Measurements from ENCODE around the gene STARD8.

DNA sequence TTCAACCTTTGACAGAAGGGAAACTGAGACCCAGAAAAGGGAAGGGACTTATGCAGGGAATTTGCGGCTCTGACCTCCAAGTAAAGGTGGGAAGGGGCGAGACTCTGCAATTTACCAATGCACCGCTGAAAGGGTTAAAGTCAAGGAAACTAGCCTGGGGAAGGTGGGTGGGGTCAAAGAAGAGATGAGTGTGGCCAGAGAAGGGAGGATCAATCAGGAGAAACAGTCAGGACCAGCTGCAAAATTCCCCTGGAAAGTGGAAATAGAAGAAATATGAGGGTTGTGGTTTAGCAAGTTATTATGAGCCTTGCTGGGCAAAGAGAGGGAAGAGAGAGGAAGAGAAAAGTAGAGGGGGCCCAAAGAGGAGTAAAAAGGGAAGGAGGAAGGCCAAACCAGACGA lies 30.5 kb downstream of the STARD8 start:
- TF ChIP-seq, protein P1, sequence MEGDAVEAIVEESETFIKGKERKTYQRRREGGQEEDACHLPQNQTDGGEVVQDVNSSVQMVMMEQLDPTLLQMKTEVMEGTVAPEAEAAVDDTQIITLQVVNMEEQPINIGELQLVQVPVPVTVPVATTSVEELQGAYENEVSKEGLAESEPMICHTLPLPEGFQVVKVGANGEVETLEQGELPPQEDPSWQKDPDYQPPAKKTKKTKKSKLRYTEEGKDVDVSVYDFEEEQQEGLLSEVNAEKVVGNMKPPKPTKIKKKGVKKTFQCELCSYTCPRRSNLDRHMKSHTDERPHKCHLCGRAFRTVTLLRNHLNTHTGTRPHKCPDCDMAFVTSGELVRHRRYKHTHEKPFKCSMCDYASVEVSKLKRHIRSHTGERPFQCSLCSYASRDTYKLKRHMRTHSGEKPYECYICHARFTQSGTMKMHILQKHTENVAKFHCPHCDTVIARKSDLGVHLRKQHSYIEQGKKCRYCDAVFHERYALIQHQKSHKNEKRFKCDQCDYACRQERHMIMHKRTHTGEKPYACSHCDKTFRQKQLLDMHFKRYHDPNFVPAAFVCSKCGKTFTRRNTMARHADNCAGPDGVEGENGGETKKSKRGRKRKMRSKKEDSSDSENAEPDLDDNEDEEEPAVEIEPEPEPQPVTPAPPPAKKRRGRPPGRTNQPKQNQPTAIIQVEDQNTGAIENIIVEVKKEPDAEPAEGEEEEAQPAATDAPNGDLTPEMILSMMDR (conservative IDR thresholded peaks at IDR 0.05; ENCODE audit: low read depth, low read length): no peak
- no peak for TF ChIP-seq EZH2 (IDR thresholded peaks at IDR 0.05; ENCODE audit: borderline replicate concordance, low read depth, low read length, poor library complexity, severe bottlenecking)
